ENCODE results near the gene AKAP1.

- TF ChIP-seq, protein P1, sequence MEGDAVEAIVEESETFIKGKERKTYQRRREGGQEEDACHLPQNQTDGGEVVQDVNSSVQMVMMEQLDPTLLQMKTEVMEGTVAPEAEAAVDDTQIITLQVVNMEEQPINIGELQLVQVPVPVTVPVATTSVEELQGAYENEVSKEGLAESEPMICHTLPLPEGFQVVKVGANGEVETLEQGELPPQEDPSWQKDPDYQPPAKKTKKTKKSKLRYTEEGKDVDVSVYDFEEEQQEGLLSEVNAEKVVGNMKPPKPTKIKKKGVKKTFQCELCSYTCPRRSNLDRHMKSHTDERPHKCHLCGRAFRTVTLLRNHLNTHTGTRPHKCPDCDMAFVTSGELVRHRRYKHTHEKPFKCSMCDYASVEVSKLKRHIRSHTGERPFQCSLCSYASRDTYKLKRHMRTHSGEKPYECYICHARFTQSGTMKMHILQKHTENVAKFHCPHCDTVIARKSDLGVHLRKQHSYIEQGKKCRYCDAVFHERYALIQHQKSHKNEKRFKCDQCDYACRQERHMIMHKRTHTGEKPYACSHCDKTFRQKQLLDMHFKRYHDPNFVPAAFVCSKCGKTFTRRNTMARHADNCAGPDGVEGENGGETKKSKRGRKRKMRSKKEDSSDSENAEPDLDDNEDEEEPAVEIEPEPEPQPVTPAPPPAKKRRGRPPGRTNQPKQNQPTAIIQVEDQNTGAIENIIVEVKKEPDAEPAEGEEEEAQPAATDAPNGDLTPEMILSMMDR (IDR thresholded peaks at IDR 0.05) = no peak
- TF ChIP-seq EZH2 (IDR thresholded peaks at IDR 0.05; ENCODE audit: borderline replicate concordance, insufficient read depth, low read depth, low read length, poor library complexity, severe bottlenecking) = no peak
Observed at GRCh38 chr17:57117798-57118197, 32.8 kb downstream of the AKAP1 start.

Data from B cell (primary cell).